Omental fat pad (tissue), 4 donors: ENCODE measurements around the gene SPDL1. TPM values are rescaled to one million over a fixed set of nuclear protein-coding genes. Genes with fewer than 3 reads are reported as not detected.

Source experiments
- ATAC-seq: fragments of 150-250 bp; one replicate; pipeline ENCODE4 v1.9.1; 2016; ENCODE audit warnings: mild to moderate bottlenecking, moderate library complexity; ENCODE audit not compliant: low FRiP score
- DNase-seq: peaks from one replicate; pipeline ENCODE4 v3.0.0-alpha.2; 2019; ENCODE audit warnings: low spot score
- total RNA-seq, 4 donors: library from RNA; depleted of rRNA; stranded (reverse); fragments of >200 nt; gene quantifications; one replicate each; pipeline ENCODE4 v1.1.0, GENCODE V29; 2016
- TF ChIP-seq, protein P1 (sequence below), 3 donors: fragments of 450-650 bp; IDR thresholded peaks; one replicate each; pipeline ENCODE4 v1.5.1; 2016 to 2017; ENCODE audit warnings: antibody characterized with exemption in 3 of 3, mild to moderate bottlenecking in 3 of 3, moderate library complexity in 2 of 3

The SPDL1 gene
- total RNA-seq, 4 donors from 2014 or later: 5.8 to 16.1 (median 6.3) TPM

DNA sequence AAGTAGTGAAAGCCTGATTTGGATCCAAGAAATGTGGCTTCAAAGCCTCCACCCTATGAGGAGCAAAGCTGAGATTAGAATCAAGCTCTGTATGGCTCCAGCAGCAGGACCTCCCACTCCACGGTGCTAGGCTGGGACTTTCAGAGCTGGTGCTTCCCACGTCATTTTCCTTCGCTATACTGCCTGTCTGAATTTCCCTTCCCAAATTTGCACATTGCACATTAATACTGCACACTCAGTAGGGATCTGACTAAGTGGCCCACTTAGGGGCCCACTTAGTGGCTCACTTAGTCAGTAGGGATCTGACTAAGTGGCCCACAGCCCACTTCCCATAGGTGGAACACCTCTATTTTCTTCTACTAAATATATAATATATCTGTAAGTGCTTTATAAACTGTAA, 14.1 kb upstream of the SPDL1 start:
- no peak for ATAC-seq
- TF ChIP-seq, protein P1, sequence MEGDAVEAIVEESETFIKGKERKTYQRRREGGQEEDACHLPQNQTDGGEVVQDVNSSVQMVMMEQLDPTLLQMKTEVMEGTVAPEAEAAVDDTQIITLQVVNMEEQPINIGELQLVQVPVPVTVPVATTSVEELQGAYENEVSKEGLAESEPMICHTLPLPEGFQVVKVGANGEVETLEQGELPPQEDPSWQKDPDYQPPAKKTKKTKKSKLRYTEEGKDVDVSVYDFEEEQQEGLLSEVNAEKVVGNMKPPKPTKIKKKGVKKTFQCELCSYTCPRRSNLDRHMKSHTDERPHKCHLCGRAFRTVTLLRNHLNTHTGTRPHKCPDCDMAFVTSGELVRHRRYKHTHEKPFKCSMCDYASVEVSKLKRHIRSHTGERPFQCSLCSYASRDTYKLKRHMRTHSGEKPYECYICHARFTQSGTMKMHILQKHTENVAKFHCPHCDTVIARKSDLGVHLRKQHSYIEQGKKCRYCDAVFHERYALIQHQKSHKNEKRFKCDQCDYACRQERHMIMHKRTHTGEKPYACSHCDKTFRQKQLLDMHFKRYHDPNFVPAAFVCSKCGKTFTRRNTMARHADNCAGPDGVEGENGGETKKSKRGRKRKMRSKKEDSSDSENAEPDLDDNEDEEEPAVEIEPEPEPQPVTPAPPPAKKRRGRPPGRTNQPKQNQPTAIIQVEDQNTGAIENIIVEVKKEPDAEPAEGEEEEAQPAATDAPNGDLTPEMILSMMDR (IDR thresholded peaks at IDR 0.05): no peak
- DNase-seq: no peak

DNA sequence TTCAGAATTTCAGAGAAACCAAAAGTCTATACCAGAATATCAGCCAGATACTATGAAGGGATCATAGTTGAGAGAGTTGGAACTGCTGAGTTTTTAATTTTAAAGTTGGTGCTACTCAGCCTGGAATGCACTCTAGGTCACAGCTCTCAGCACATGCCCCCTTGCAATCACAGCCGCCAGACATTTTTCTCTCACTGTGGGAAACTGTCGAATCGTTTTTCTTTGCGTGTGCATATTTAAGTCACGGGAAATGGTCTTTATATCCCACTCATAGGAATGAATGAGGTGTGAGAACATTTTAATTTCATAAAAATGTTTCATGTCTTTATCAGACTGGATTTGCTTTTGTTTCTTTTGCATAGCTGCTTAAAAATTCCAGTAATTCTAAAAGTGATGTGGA, 12.2 kb upstream of the SPDL1 start:
- no peak for ATAC-seq
- TF ChIP-seq, protein P1 (IDR thresholded peaks at IDR 0.05): no peak
- DNase-seq: no peak

DNA sequence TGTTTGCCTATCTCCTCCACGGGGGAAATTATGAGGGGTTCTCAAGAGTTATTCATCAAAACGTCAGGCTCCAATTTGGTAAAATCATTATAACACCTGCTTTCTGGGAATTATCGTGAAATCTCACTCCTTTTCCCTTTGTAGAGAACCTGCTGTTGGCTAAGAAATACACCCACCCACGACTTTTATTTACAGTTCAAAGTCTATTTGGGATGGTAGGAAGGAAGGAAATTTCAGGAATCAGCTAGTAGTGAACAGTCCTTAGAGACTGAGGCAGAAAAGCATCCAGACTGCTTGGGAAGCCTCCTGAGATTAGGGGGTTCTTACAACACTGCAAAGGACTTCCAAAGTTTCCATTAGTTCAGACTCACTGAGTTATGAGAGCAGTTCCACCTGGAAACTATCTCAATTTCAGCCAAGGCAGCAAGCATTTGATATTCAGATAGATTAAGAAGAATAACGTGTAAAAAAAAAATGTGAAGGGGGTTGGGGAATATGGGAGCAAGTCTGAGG, 9.4 kb upstream of the SPDL1 start:
- ATAC-seq (no peak), DNase-seq (no peak)
- TF ChIP-seq, protein P1 (IDR thresholded peaks at IDR 0.05): no peak

DNA sequence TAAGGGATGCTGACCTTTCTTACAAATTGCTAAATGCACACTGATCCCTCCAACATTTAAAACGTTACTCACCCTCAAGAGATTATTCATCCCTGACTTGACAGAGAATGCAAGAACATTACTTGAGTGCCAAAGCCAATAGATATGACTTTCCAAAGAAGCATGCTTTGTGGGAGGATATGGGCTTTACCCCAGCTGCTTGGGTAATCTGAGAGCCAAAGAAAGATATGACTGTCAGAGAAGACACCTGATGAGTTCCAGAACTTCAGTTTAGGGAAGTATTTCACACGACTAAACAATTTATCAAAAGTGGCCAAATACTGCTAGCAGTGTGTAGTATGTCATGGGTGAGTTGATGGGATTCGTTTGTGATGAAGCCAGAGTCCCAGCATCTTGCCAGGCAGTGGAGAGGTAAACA, 7.4 kb upstream of the SPDL1 start:
- DNase-seq: peak; percentile 24
- TF ChIP-seq, protein P1 (IDR thresholded peaks at IDR 0.05): no peak
- ATAC-seq: peak; percentile 91

DNA sequence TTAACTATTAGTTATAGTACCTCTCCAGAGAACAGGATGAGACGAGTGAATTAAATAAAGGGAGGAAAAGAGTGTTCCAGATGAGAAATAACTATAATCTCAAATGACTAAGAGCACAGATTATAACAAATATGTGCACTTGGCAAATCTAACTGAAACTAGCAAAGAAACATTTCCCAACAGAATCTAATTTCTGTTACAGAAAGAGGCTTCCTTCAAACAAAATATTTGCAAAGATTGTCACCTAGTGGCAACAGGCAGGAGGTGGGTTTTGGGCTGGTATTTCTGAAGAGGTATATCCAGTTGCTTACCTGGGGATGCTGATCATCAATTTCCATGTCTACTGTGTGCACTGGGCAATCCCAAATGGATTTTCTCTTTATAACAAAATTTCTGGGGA, 5.6 kb upstream of the SPDL1 start:
- TF ChIP-seq, protein P1 (IDR thresholded peaks at IDR 0.05): no peak
- no peak for DNase-seq
- peak; percentile 37 for ATAC-seq

DNA sequence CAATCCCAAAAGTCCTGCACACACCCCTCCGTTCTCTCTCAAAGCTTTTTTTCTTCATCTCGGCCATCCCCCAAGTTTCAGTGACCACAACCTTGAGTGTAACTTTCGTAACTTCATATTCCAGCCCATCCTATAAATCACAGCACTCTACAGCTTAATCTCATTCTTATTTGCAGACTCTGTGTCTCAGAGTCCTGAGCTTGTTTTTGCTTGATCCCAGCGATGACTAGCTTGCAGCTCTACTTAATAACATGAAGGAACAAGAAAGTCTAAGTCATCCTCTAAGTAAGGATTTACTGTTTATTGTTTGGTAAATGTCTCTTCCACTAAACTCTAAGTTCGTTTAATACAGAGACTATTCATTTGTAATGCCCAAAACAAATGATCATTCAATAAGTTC, 2.6 kb upstream of the SPDL1 start:
- TF ChIP-seq, protein P1 (IDR thresholded peaks at IDR 0.05): no peak
- ATAC-seq: no peak
- DNase-seq: no peak

DNA sequence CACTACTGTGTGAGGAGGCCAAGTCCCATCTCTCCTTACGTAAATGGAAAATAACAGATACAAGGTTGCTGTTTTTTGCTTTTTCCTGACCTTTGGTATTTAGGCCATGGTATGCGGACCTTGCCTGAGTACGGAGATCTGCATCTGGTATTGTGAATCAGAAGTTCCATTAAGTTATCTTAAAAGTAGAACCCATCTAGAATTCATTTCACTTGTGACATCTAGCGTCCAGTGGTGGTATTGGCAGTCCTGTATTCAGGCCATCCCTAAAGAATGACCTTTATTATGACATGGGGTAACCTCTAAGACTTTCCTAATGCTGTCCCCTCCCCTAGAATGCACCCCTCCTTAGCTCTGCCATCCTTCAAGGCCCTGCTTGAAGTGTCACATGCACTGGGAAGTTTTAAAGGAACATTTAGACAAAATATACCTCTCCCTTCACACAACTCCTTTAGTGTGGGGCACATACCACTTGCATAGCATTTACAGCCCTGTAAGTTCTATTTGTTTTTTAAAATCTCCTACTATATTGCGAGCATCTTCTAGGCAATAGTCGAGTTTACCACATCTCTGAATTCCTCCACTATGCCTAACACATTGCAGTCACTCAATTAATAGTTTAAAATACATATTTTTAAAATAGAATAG, 1.9 kb upstream of the SPDL1 start:
- DNase-seq: peak; percentile 54

More for the DNA sequence above, 1.9 kb upstream of the SPDL1 start:
- TF ChIP-seq, protein P1 (IDR thresholded peaks at IDR 0.05): peak in 2 of 3 donors; percentile 77
- peak; percentile 79 for ATAC-seq
